GM12801 (cell line): ENCODE data around the gene EIF4E1B.

Source experiments
- TF ChIP-seq, protein P1 (sequence below): IDR thresholded peaks from one replicate; pipeline ENCODE4 v1.5.1; 2011; ENCODE audit warnings: control low read depth; ENCODE audit not compliant: insufficient read length; ENCODE audit errors: extremely low read depth

The EIF4E1B gene

DNA sequence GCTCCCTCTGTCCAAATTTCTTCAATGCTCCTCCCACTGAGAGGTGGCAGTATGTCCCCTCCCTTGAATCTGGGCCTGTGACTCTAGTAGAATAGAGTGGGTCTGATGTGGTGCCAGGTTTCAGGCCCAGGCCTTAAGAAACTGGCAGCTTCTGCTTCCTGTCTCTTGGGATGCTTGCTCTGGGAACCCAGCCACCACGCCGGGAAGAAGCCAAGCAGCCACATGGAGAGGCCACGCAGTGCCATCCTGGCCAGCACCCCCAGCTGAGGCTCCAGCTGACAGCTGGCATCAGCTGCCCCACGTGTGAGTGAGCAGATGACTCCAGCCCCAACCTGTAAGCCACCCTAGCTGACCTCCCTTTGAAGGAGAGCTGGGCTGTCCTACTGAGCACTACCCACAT is 9.5 kb downstream of the EIF4E1B start:
- TF ChIP-seq, protein P1, sequence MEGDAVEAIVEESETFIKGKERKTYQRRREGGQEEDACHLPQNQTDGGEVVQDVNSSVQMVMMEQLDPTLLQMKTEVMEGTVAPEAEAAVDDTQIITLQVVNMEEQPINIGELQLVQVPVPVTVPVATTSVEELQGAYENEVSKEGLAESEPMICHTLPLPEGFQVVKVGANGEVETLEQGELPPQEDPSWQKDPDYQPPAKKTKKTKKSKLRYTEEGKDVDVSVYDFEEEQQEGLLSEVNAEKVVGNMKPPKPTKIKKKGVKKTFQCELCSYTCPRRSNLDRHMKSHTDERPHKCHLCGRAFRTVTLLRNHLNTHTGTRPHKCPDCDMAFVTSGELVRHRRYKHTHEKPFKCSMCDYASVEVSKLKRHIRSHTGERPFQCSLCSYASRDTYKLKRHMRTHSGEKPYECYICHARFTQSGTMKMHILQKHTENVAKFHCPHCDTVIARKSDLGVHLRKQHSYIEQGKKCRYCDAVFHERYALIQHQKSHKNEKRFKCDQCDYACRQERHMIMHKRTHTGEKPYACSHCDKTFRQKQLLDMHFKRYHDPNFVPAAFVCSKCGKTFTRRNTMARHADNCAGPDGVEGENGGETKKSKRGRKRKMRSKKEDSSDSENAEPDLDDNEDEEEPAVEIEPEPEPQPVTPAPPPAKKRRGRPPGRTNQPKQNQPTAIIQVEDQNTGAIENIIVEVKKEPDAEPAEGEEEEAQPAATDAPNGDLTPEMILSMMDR: no peak

GRCh38 chr5:176640616-176641015 is 10.1 kb downstream of the EIF4E1B start:
- TF ChIP-seq, protein P1: no peak

- TF ChIP-seq, protein P1: no peak
Measured at GRCh38 chr5:176642675-176643490, 12.4 kb downstream of the EIF4E1B start.

DNA sequence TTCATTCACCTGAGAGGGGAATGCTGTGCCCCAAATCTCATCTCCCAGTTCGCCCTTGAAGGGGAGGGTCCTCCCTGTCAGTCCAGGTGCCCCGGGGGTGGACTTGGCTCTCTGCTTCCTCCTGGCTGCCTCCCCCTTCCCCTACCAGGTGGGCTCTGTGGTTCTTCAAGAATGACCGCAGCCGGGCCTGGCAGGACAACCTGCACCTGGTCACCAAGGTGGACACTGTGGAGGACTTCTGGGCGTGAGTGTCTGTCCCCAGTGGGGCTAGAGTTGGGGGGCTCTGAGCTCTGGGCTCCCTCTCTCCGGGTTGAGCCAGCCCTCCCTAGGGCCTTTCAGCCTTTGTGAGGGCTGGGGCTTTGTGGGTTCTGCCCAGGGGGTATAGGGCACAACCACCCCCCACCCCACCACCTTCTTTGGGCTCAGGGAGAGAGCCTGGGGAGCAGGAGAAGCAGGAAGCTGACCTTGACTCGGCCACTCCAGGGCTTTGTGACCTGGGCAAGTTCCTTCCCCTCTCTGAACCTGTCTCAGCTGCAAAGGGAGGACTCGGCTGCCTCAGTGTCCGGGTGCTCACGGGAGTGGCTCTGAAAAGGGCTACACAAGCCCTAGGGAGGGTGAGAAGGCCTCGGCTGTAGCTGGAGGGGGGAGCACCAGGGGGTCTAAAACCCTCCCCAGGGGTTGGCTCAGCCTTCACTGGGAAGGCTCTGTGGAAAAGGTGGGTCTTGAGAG is 13.2 kb downstream of the EIF4E1B start:
- TF ChIP-seq, protein P1: no peak

DNA sequence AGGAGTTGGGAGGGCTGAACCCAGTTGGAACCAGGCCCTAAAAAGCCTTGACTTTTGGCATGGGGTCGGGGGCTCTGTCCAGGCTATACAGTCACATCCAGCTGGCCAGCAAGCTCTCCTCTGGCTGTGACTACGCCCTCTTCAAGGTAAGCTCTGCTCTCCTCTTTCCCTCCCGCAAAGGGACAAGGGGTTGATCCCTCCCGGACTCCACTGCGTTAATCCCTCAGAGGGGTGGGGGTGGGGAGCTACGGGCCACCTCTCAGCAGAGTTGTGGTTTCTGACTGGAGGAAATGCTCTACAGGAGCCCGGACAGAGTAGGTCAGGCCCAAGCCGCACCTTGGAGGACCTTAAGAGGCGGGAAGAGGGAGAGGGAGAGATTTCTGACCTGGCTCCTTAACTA is 13.8 kb downstream of the EIF4E1B start:
- TF ChIP-seq, protein P1: no peak

DNA sequence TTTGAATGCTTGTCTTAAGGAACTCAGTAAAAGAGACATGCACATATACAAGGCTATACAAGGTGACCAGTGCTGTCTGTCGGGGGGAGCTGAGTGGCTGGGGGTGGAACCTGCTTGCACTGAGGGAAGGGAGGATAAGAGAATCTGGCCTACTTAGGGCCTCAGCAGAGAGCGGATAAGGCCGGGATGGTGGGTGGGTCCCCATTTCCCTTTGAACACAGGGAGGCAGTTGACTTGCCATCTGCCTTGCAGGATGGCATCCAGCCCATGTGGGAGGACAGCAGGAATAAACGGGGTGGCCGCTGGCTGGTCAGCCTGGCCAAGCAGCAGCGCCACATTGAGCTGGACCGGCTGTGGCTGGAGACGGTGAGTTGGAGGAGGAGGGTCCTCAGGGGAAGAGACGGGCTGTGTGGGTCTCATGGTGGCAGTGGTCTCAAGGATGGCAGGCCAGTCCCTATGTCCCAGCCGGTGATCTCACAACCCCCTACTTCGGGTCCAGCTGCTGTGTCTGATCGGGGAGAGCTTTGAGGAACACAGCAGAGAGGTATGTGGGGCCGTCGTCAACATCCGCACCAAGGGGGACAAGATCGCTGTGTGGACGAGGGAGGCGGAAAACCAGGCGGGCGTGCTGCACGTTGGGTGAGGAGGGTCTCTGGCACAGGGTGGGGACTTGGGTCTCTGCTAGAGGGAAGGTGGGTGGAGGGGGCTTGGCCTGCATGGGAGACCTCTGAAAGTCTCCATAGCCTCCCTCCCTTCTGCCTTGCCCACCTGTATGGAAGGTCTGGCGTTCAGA is 14.6 kb downstream of the EIF4E1B start:
- TF ChIP-seq, protein P1: no peak
